ENCODE data around the gene GJC1. TPM values are rescaled to one million over a fixed set of nuclear protein-coding genes. Genes with fewer than 3 reads are reported as not detected.

Gene GJC1
- total and polyA plus RNA-seq, 2 of the 8 experiments (the other 6 are each of a cell fraction or from before 2014, with no cell fraction given), result 29.1 to 154 TPM

- H3K23ac ChIP-seq (ENCODE audit: insufficient read length), result no peak overlapping the region
- H2BK120ac ChIP-seq (replicated peaks; ENCODE audit: low read depth, low read length), result no peak overlapping the region
- H3K4me1 ChIP-seq (replicated peaks in 1 of 4; ENCODE audit: control insufficient read depth in 3 of 4, insufficient read depth in 4 of 4, low read length in 3 of 4), result peaks cover 0 to 17% (median 15%) of the 10 kb centered on the region in 4 experiments; a peak in 6 of 7 replicates
- no peak overlapping the region for H3K4me3 ChIP-seq (ENCODE audit: extremely low read depth in 1 of 4, insufficient read depth in 2 of 4, low read depth in 3 of 4, low read length in 4 of 4)
- no peak overlapping the region for H3K56ac ChIP-seq (replicated peaks; ENCODE audit: insufficient read length, low read depth, low read length)
- peak overlapping the region; percentile 82; the same call in 1 of the 2 replicates for H2AK5ac ChIP-seq (ENCODE audit: low read depth, low read length)
- H3K9me3 ChIP-seq (ENCODE audit: insufficient read depth in 2 of 2, low read depth in 1 of 2, low read length in 1 of 2), result no peaks in the 10 kb centered on the region
- no peak for TF ChIP-seq CTBP2 (IDR thresholded peaks at IDR 0.05; ENCODE audit: borderline replicate concordance, insufficient read depth, insufficient read length, low read length)
- TF ChIP-seq EZH2 (IDR thresholded peaks at IDR 0.05; ENCODE audit: low read depth, low read length, severe bottlenecking), result no peak
- no peak for TF ChIP-seq SAP30 (IDR thresholded peaks at IDR 0.05; ENCODE audit: insufficient read depth, insufficient replicate concordance, low read length)
- no peak for TF ChIP-seq NRF1 (IDR thresholded peaks at IDR 0.05; ENCODE audit: low read depth, low read length)
- no peak for TF ChIP-seq POU5F1 (IDR thresholded peaks at IDR 0.05; ENCODE audit: low read depth, low read length)
- no peak for TF ChIP-seq MAX (IDR thresholded peaks at IDR 0.05)
- no peak for TF ChIP-seq SP4 (IDR thresholded peaks at IDR 0.05; ENCODE audit: low read length)
- TF ChIP-seq POLR2A (IDR thresholded peaks at IDR 0.05; ENCODE audit: control extremely low read depth in 1 of 2, low read depth in 2 of 2, low read length in 2 of 2), result no peak
- TF ChIP-seq EGR1 (IDR thresholded peaks at IDR 0.05; ENCODE audit: borderline replicate concordance, low read depth, low read length), result no peak
- no peak for TF ChIP-seq KDM5A (IDR thresholded peaks at IDR 0.05; ENCODE audit: low read length)
- TF ChIP-seq TEAD4 (IDR thresholded peaks at IDR 0.05; ENCODE audit: low read depth, low read length), result no peak
- TF ChIP-seq CEBPB (IDR thresholded peaks at IDR 0.05; ENCODE audit: low read depth, low read length), result no peak
- TF ChIP-seq GTF2F1 (IDR thresholded peaks at IDR 0.05; ENCODE audit: borderline replicate concordance, low read depth, low read length), result no peak
- TF ChIP-seq MAFK (IDR thresholded peaks at IDR 0.05; ENCODE audit: low read depth, low read length), result no peak
- no peak for TF ChIP-seq RFX5 (IDR thresholded peaks at IDR 0.05; ENCODE audit: borderline replicate concordance, low read depth, low read length)
- H3K18ac ChIP-seq (ENCODE audit: extremely low read depth, low read length), result no peak overlapping the region
- H4K20me1 ChIP-seq (replicated peaks in 1 of 2; ENCODE audit: control insufficient read depth in 1 of 2, insufficient read depth in 2 of 2, low read length in 2 of 2), result no peaks in the 10 kb centered on the region
- 98% methylated on average over 7 of the region's 7 CpGs; no CpG with 5 or more reads in 1 of the 2 experiments for WGBS, 2 experiments (ENCODE audit: extremely low coverage in 1 of 2, insufficient coverage in 1 of 2, insufficient read length in 1 of 2, insufficient replicate concordance in 2 of 2, low coverage in 1 of 2, low lambda C conversion rate in 2 of 2, missing lambda C conversion rate in 1 of 2)
- no peak for FAIRE-seq
- no peak overlapping the region for H4K8ac ChIP-seq (ENCODE audit: extremely low read depth, insufficient read depth, low read length)
- no peak overlapping the region for H2BK20ac ChIP-seq (ENCODE audit: low read length)
- H3K9ac ChIP-seq (replicated peaks in 1 of 4; ENCODE audit: extremely low read depth in 1 of 4, low read depth in 3 of 4, low read length in 3 of 4), result no peak overlapping the region
- H2BK12ac ChIP-seq (ENCODE audit: low read depth, low read length), result no peak overlapping the region
- H3K79me1 ChIP-seq (ENCODE audit: low read depth, low read length), result no peaks in the 10 kb centered on the region
- H3K27ac ChIP-seq (ENCODE audit: low read depth, low read length), result no peak overlapping the region
- ChIA-PET CTCF (ENCODE audit: partially characterized antibody) (interaction anchor here (0.9 to 26.7 kb wide), 6 partner anchors 8 to 235 kb away, joined by 3 to 577 read pairs (median 4); partner anchors contain the start of gene HIGD1B), POLR2A (ENCODE audit: partially characterized antibody) (interaction anchor here (0.8 to 3.0 kb wide), 4 partner anchors 10 to 41 kb away, joined by 3 to 17 read pairs (median 4); no protein-coding TSS in a partner anchor)
- no peaks in the 10 kb centered on the region for H3K23me2 ChIP-seq (ENCODE audit: low read depth, low read length)
- H3K27me3 ChIP-seq (replicated peaks in 1 of 4; ENCODE audit: control insufficient read depth in 3 of 4, extremely low read depth in 1 of 4, insufficient read depth in 3 of 4, low read length in 3 of 4), result no peaks in the 10 kb centered on the region; a peak in 1 of 7 replicates
- no peak overlapping the region for H3K4me2 ChIP-seq (ENCODE audit: insufficient read depth in 1 of 2, low read depth in 2 of 2, low read length in 2 of 2)
- no peak overlapping the region for H3K14ac ChIP-seq (ENCODE audit: insufficient read length)
- DNase-seq (ENCODE audit: low read depth in 1 of 2, low spot score in 2 of 2), result no peak
- H2AFZ ChIP-seq (ENCODE audit: low read length), result no peak overlapping the region
- H2BK5ac ChIP-seq (ENCODE audit: low read depth, low read length), result no peak overlapping the region
- H3K36me3 ChIP-seq (ENCODE audit: control insufficient read depth in 2 of 4, insufficient read depth in 4 of 4, low read length in 3 of 4), result no peaks in the 10 kb centered on the region
- no peaks in the 10 kb centered on the region for H3K79me2 ChIP-seq (ENCODE audit: control insufficient read depth in 1 of 2, insufficient read depth in 2 of 2, low read length in 2 of 2)
- 0 out of 2 replicates have a peak overlapping the region, but pooled peaks have one; percentile 8 for H2BK15ac ChIP-seq (ENCODE audit: low read length)
- H3K4ac ChIP-seq (replicated peaks; ENCODE audit: insufficient read length, low read depth, low read length), result no peak overlapping the region
- no peak overlapping the region for H4K5ac ChIP-seq (ENCODE audit: insufficient read length, low read depth, low read length)
- H4K91ac ChIP-seq (replicated peaks; ENCODE audit: insufficient read length, low read length), result no peak overlapping the region
Measured at GRCh38 chr17:44785921-44786320, 44.2 kb downstream of the GJC1 start.

Data from H1 (cell line).